Measurements from ENCODE around the gene CFAP74. TPM values are rescaled to one million over a fixed set of nuclear protein-coding genes. Genes with fewer than 3 reads are reported as not detected.

CFAP74 gene
- total RNA-seq, 1 experiment from 2014 or later = not detected

DNA sequence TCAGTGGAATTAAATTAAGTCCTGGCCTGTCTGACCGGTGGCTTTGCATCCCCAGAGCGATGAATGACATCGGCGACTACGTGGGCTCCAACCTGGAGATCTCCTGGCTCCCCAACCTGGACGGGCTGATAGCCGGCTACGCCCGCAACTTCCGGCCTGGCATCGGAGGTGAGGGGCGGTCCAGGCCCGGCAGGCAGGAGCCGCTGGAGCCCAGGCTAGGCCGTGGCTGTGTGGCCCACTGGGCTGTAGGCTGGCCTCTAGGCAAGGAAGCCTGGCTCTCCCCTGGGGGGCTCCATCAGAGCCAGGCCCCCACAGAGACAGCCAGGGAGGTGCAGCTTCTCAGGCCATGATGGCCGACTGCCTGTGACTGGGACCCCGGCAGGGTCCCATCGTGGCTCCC, 21.3 kb upstream of the CFAP74 start:
- Histone ChIP-seq H3K9me3 (ENCODE audit: low read length) (no peaks in the 10 kb centered on the region), H4K20me1 (ENCODE audit: insufficient read depth, low read depth, low read length) (no peaks in the 10 kb centered on the region), H3K27ac (ENCODE audit: low read length) (no peak overlapping the region), H3K4me3 (ENCODE audit: low read length) (no peak overlapping the region), H3K9ac (ENCODE audit: low read length) (no peak overlapping the region), H3K9me2 (replicated peaks; ENCODE audit: insufficient read depth, low read length) (no peaks in the 10 kb centered on the region), H3K4me1 (ENCODE audit: low read length) (peaks cover 7% of the 10 kb centered on the region), H3K4me2 (ENCODE audit: low read depth, low read length, poor library complexity, severe bottlenecking) (no peak overlapping the region), H2AFZ (ENCODE audit: low read length) (no peak overlapping the region), H3K79me2 (ENCODE audit: low read length) (no peaks in the 10 kb centered on the region), H3K27me3 (ENCODE audit: low read length) (no peaks in the 10 kb centered on the region), H3K36me3 (ENCODE audit: insufficient read depth, low read length) (no peaks in the 10 kb centered on the region)
- no peak for DNase-seq

DNA sequence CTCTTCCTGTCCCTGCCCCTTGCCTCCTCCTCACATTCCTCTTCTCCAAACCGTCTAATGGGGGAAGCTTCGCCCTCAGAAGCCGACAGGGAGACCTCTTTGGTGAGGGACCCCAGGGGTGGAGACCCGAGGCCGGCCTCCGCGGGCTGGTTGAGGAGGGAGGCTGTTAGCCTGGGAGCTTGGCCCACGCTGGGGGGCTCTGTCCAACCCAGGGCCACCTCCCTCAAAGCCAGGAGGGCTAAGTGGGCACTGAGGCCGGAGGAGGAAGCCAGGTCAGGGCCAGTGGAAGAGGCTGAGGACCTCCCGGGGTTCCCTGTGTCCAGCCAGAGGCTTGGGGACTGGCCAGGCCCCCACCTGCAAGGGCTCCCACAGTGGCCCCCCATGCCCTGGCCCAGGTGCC, 20.9 kb upstream of the CFAP74 start:
- Histone ChIP-seq H3K27me3 (ENCODE audit: low read length) (no peaks in the 10 kb centered on the region), H4K20me1 (ENCODE audit: insufficient read depth, low read depth, low read length) (no peaks in the 10 kb centered on the region), H3K9me2 (replicated peaks; ENCODE audit: insufficient read depth, low read length) (no peaks in the 10 kb centered on the region), H2AFZ (ENCODE audit: low read length) (no peak overlapping the region), H3K4me1 (ENCODE audit: low read length) (peaks cover 7% of the 10 kb centered on the region), H3K9ac (ENCODE audit: low read length) (no peak overlapping the region), H3K9me3 (ENCODE audit: low read length) (no peaks in the 10 kb centered on the region), H3K4me2 (ENCODE audit: low read depth, low read length, poor library complexity, severe bottlenecking) (no peak overlapping the region), H3K4me3 (ENCODE audit: low read length) (no peak overlapping the region), H3K36me3 (ENCODE audit: insufficient read depth, low read length) (no peaks in the 10 kb centered on the region), H3K79me2 (ENCODE audit: low read length) (no peaks in the 10 kb centered on the region), H3K27ac (ENCODE audit: low read length) (no peak overlapping the region)
- no peak for DNase-seq

DNA sequence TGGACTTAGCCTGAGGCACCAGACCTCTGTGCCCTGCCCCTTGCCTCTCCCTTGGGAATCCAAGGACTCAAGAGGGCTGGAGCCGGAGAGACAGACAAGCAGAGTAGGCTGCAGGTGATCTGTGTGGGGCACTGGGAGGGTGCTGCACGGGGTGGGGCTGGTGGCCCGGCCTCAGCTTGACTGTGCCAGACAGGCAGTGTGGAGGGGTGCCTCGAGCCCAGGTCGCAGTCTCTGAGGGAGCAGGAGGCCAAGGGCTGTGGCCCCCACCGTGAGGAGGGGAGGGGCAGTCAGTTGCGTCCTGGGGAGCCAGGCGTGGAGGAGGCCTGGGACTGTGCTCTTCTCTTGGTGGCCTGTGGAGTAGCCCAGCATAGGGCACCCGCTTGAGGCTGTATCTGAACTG, 19.6 kb upstream of the CFAP74 start:
- Histone ChIP-seq H3K36me3 (ENCODE audit: insufficient read depth, low read length) (no peaks in the 10 kb centered on the region), H3K27ac (ENCODE audit: low read length) (no peak overlapping the region), H3K9me2 (replicated peaks; ENCODE audit: insufficient read depth, low read length) (no peaks in the 10 kb centered on the region), H3K79me2 (ENCODE audit: low read length) (no peaks in the 10 kb centered on the region), H4K20me1 (ENCODE audit: insufficient read depth, low read depth, low read length) (no peaks in the 10 kb centered on the region), H3K9me3 (ENCODE audit: low read length) (no peaks in the 10 kb centered on the region), H3K4me3 (ENCODE audit: low read length) (no peak overlapping the region), H3K4me2 (ENCODE audit: low read depth, low read length, poor library complexity, severe bottlenecking) (no peak overlapping the region), H2AFZ (ENCODE audit: low read length) (no peak overlapping the region), H3K27me3 (ENCODE audit: low read length) (no peaks in the 10 kb centered on the region), H3K4me1 (ENCODE audit: low read length) (peaks cover 7% of the 10 kb centered on the region), H3K9ac (ENCODE audit: low read length) (no peak overlapping the region)
- no peak for DNase-seq

DNA sequence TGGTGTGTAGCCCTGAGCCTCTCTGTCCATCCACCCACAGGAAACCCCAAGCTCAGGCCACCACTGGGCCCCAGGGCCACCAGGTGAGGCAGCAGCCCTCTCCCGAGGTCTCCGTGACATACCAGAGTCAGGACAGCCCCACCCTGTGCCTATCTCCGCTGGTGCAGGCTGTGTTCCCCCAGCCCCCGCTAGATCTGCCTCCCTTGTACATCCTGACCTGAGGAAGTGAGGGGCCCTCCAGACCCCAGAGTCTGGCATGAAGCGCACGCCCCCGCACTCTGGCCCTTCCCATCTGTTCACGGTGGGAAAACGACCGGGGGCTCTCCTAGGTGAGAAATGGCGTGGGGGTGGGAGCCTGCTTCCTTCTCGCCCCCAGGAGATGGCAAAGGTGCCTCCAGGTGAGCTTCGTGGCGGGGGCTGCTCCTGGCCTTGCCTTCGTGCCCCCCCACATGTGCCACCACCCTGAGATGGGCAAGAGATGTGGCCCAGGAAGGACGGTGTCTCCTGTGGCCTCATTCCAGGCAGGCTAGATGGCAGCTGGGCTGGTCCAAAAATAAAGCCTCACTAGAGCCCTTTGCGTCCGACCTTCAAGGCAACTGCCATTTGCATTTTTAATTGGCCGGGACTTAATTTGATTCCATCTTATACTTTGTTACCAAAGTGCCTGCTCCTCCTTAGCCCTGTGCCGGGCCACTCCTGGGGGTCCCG, 18.6 kb upstream of the CFAP74 start:
- H3K27ac ChIP-seq (ENCODE audit: low read length) = no peak overlapping the region
- no peak overlapping the region for H3K4me3 ChIP-seq (ENCODE audit: low read length)
- H3K9me3 ChIP-seq (ENCODE audit: low read length) = no peaks in the 10 kb centered on the region
- no peak overlapping the region for H2AFZ ChIP-seq (ENCODE audit: low read length)
- DNase-seq = no peak
- no peaks in the 10 kb centered on the region for H3K36me3 ChIP-seq (ENCODE audit: insufficient read depth, low read length)
- no peaks in the 10 kb centered on the region for H3K9me2 ChIP-seq (replicated peaks; ENCODE audit: insufficient read depth, low read length)
- H3K4me1 ChIP-seq (ENCODE audit: low read length) = peaks cover 7% of the 10 kb centered on the region
- no peaks in the 10 kb centered on the region for H3K79me2 ChIP-seq (ENCODE audit: low read length)
- no peaks in the 10 kb centered on the region for H3K27me3 ChIP-seq (ENCODE audit: low read length)
- no peak overlapping the region for H3K4me2 ChIP-seq (ENCODE audit: low read depth, low read length, poor library complexity, severe bottlenecking)
- no peak overlapping the region for H3K9ac ChIP-seq (ENCODE audit: low read length)
- no peaks in the 10 kb centered on the region for H4K20me1 ChIP-seq (ENCODE audit: insufficient read depth, low read depth, low read length)

DNA sequence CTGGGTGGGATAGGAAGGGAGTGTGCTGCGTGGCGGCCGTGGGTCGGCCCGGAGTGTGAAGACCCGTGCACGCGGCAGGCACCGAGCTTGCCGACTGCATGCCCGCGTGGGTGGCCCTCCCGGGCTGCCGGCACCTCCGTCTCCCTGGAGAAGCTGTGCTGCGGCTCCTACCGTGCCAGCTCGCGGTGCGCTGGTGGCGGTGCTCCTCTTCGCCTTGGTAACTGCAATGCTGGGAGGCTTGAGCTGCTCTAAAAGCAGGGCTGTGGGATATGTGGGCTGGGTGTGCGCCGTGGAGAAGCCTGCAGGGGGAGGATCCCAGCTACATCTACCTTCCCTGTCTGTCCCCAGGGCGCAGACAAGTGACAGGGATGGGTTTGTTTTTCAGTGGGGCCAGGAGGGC, 18.0 kb upstream of the CFAP74 start:
- no peaks in the 10 kb centered on the region for H3K9me3 ChIP-seq (ENCODE audit: low read length)
- no peak overlapping the region for H3K9ac ChIP-seq (ENCODE audit: low read length)
- no peaks in the 10 kb centered on the region for H3K27me3 ChIP-seq (ENCODE audit: low read length)

DNA sequence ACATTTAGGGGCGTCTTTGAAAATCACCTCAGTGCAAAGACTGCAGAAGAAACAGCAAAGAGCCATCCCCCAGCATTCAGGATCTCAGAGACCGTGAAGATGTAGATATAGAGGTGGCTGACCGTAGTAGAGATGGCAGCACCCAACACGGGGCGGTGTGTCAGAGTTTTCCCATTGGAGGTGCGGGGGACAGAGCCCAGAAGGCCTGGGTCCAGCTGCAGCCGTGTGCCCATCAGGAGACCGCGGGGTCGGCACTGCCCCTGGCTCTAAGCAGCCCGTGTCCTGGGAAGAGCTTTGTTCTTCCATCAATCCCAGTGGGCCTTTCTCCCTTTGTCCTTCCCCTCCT, 16.7 kb upstream of the CFAP74 start:
- no peaks in the 10 kb centered on the region for H3K27me3 ChIP-seq (ENCODE audit: low read length)
- no peak for DNase-seq
- no peaks in the 10 kb centered on the region for H3K36me3 ChIP-seq (ENCODE audit: insufficient read depth, low read length)
- H4K20me1 ChIP-seq (ENCODE audit: insufficient read depth, low read depth, low read length) = no peaks in the 10 kb centered on the region
- no peaks in the 10 kb centered on the region for H3K9me2 ChIP-seq (replicated peaks; ENCODE audit: insufficient read depth, low read length)
- no peaks in the 10 kb centered on the region for H3K9me3 ChIP-seq (ENCODE audit: low read length)
- H3K4me1 ChIP-seq (ENCODE audit: low read length) = peaks cover 7% of the 10 kb centered on the region
- no peak overlapping the region for H3K27ac ChIP-seq (ENCODE audit: low read length)
- no peak overlapping the region for H3K9ac ChIP-seq (ENCODE audit: low read length)
- H3K4me3 ChIP-seq (ENCODE audit: low read length) = no peak overlapping the region
- no peaks in the 10 kb centered on the region for H3K79me2 ChIP-seq (ENCODE audit: low read length)
- no peak overlapping the region for H3K4me2 ChIP-seq (ENCODE audit: low read depth, low read length, poor library complexity, severe bottlenecking)
- H2AFZ ChIP-seq (ENCODE audit: low read length) = no peak overlapping the region

More for the DNA sequence above, 18.0 kb upstream of the CFAP74 start:
- Histone ChIP-seq H3K79me2 (ENCODE audit: low read length) (no peaks in the 10 kb centered on the region), H3K4me1 (ENCODE audit: low read length) (peaks cover 7% of the 10 kb centered on the region), H2AFZ (ENCODE audit: low read length) (no peak overlapping the region), H3K4me2 (ENCODE audit: low read depth, low read length, poor library complexity, severe bottlenecking) (no peak overlapping the region), H4K20me1 (ENCODE audit: insufficient read depth, low read depth, low read length) (no peaks in the 10 kb centered on the region), H3K9me2 (replicated peaks; ENCODE audit: insufficient read depth, low read length) (no peaks in the 10 kb centered on the region), H3K36me3 (ENCODE audit: insufficient read depth, low read length) (no peaks in the 10 kb centered on the region), H3K4me3 (ENCODE audit: low read length) (no peak overlapping the region), H3K27ac (ENCODE audit: low read length) (no peak overlapping the region)
- DNase-seq = no peak

DNA sequence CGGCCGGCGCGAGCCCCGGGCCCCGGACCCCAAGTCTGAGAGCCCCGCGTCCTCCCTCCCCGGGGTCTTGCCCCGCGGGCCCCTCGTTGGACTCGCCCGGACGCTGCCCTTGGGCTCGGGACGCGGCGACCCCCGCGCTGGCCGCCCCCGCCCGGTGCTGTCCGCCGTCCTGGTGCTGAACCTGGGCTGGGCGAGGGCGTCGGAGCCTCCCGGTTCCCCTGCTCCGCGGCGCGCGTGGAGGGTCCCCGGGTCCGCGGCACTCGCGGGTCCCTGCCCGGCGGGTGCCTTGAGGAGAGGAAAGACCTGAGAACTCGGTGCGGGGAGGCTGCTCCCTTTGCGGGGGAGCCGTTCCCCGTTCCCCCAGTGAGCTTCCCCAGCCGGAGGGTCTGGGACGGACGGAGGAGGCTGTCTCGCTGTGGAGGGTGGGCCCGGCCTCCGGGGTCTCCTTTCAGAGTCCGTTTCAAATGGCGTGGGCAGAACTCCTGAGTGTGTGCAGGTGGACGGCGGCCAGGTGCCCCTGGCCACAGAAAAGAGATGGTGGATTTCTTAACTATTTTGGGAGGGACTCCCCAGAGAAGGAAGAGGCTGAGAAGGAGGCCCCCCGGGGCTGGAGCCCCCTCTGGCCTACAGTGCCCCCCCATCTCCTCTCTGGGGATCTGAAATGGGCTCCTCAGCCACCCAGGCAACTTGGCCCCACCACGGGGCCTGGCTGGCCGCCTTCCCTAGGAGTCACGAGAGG, 16.2 kb upstream of the CFAP74 start:
- no peaks in the 10 kb centered on the region for H3K79me2 ChIP-seq (ENCODE audit: low read length)
- H3K4me3 ChIP-seq (ENCODE audit: low read length) = no peak overlapping the region
- H3K36me3 ChIP-seq (ENCODE audit: insufficient read depth, low read length) = no peaks in the 10 kb centered on the region
- no peak overlapping the region for H3K27ac ChIP-seq (ENCODE audit: low read length)
- no peaks in the 10 kb centered on the region for H3K9me3 ChIP-seq (ENCODE audit: low read length)
- H3K9ac ChIP-seq (ENCODE audit: low read length) = no peak overlapping the region
- H3K9me2 ChIP-seq (replicated peaks; ENCODE audit: insufficient read depth, low read length) = no peaks in the 10 kb centered on the region
- H3K4me1 ChIP-seq (ENCODE audit: low read length) = peaks cover 7% of the 10 kb centered on the region
- H3K4me2 ChIP-seq (ENCODE audit: low read depth, low read length, poor library complexity, severe bottlenecking) = no peak overlapping the region
- no peaks in the 10 kb centered on the region for H4K20me1 ChIP-seq (ENCODE audit: insufficient read depth, low read depth, low read length)
- H3K27me3 ChIP-seq (ENCODE audit: low read length) = no peaks in the 10 kb centered on the region
- no peak overlapping the region for H2AFZ ChIP-seq (ENCODE audit: low read length)
- no peak for DNase-seq

DNA sequence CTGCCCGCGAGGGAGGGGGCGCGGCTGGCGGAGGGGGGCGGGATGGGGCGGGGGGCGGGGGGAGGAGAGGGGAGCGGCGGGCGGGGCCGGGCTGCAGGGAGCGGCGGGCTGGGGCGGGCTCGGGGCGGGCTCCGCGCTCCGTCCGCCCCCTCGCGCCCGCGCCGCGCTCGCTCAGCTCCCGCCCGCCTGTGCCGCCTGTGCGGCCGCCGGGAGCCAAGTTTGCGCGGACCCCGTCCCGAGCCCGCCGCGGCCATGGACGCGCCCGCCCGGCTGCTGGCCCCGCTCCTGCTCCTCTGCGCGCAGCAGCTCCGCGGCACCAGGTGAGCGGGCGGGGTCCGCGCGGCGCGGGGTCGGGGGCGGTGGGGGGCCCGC, 15.6 kb upstream of the CFAP74 start, which contains the start of gene GABRD:
TSS of gene GABRD (plus strand) at position 174 of the 372 bp plus-strand sequence. CDS start at position 253, 79 bp downstream.
- Histone ChIP-seq H3K9ac (ENCODE audit: low read length) (no peak within 1 kb of the TSS), H3K36me3 (ENCODE audit: insufficient read depth, low read length) (no peaks in the 10 kb centered on the region), H4K20me1 (ENCODE audit: insufficient read depth, low read depth, low read length) (no peaks in the 10 kb centered on the region), H3K4me3 (ENCODE audit: low read length) (no peak within 1 kb of the TSS), H3K27me3 (ENCODE audit: low read length) (no peaks in the 10 kb centered on the region), H3K9me2 (replicated peaks; ENCODE audit: insufficient read depth, low read length) (no peaks in the 10 kb centered on the region), H3K4me1 (ENCODE audit: low read length) (peaks cover 7% of the 10 kb centered on the region), H3K79me2 (ENCODE audit: low read length) (no peaks in the 10 kb centered on the region), H2AFZ (ENCODE audit: low read length) (no peak within 1 kb of the TSS), H3K27ac (ENCODE audit: low read length) (no peak within 1 kb of the TSS), H3K4me2 (ENCODE audit: low read depth, low read length, poor library complexity, severe bottlenecking) (no peak within 1 kb of the TSS), H3K9me3 (ENCODE audit: low read length) (no peaks in the 10 kb centered on the region)
- DNase-seq = no peak

All from Karpas-422 (cell line).